IMR-90 (cell line): Measurements from ENCODE around the gene HGFAC. TPM values are rescaled to one million over a fixed set of nuclear protein-coding genes. Genes with fewer than 3 reads are reported as not detected.

Experiments
- ATAC-seq: fragments of 200-7000 bp; cut with Tn5 transposase; 2 replicates; pipeline ENCODE4 v1.9.1; 2020; ENCODE audit warnings: low read depth, mild to moderate bottlenecking, moderate library complexity
- BruUV-seq: library from RNA; stranded (reverse); fragments of 400-500 nt; replicated peaks from 2 replicates; lab custom pipeline; 2021; lab: Mats Ljungman, UMichigan
- CTCF ChIA-PET: fragments of 300-600 bp; formaldehyde crosslinking; extraction: SDS; loops from one replicate; lab custom pipeline; 2021; ENCODE audit warnings: antibody characterized with exemption; lab: Yijun Ruan, JAX
- POLR2A ChIA-PET: fragments of 300-600 bp; sonication (Branson Sonifier 250); formaldehyde crosslinking; loops from one replicate; lab custom pipeline; 2022; ENCODE audit warnings: antibody characterized with exemption; ENCODE audit not compliant: unreplicated experiment; lab: Charles Lee
- DNase-seq: peaks from one replicate; pipeline ENCODE4 v3.0.0; 2013
- H2AFZ ChIP-seq: replicated peaks from 2 replicates; pipeline ENCODE3; 2013; ENCODE audit warnings: low read length, mild to moderate bottlenecking; ENCODE audit not compliant: poor library complexity
- H2AK5ac ChIP-seq: 2 replicates; pipeline ENCODE4 v1.6.1; 2013; ENCODE audit warnings: low read depth, low read length, inconsistent platforms
- H2AK9ac ChIP-seq: replicated peaks from 2 replicates; pipeline ENCODE3; 2013; ENCODE audit warnings: mild to moderate bottlenecking, low read depth, low read length, moderate library complexity; ENCODE audit not compliant: poor library complexity
- H2BK120ac ChIP-seq: 2 replicates; pipeline ENCODE4 v1.6.1; 2013; ENCODE audit warnings: low read depth, low read length, inconsistent platforms
- H2BK15ac ChIP-seq: 3 replicates; pipeline ENCODE4 v1.6.1; 2013; ENCODE audit warnings: low read depth, low read length, inconsistent platforms
- H2BK20ac ChIP-seq: 2 replicates; pipeline ENCODE4 v1.6.1; 2013; ENCODE audit warnings: low read depth, mild to moderate bottlenecking, inconsistent platforms, low read length, moderate library complexity
- H2BK5ac ChIP-seq: 2 replicates; pipeline ENCODE4 v1.6.1; 2013; ENCODE audit warnings: mild to moderate bottlenecking, low read depth, low read length, inconsistent platforms; ENCODE audit not compliant: poor library complexity, severe bottlenecking
- H3K14ac ChIP-seq: replicated peaks from 2 replicates; pipeline ENCODE4 v1.6.1; 2013; ENCODE audit warnings: low read depth, low read length, inconsistent platforms
- H3K18ac ChIP-seq: 2 replicates; pipeline ENCODE4 v1.6.1; 2013; ENCODE audit warnings: low read depth, low read length, control low read depth
- H3K23ac ChIP-seq: 2 replicates; pipeline ENCODE4 v1.6.1; 2013; ENCODE audit warnings: low read depth, low read length, inconsistent platforms
- H3K27ac ChIP-seq: 2 replicates; pipeline ENCODE4 v1.5.1; 2013; ENCODE audit warnings: mild to moderate bottlenecking, control low read depth, low read length; ENCODE audit not compliant: insufficient read depth
- H3K27me3 ChIP-seq: 2 replicates; pipeline ENCODE4 v1.6.1; 2013; ENCODE audit warnings: low read length; ENCODE audit not compliant: control insufficient read depth, insufficient read depth
- H3K36me3 ChIP-seq: 2 replicates; pipeline ENCODE4 v1.6.1; 2013; ENCODE audit warnings: low read length, mixed read lengths; ENCODE audit not compliant: control insufficient read depth, insufficient read depth
- H3K4ac ChIP-seq: 2 replicates; pipeline ENCODE4 v1.6.1; 2013; ENCODE audit warnings: low read depth, low read length, inconsistent platforms
- H3K4me1 ChIP-seq: 2 replicates; pipeline ENCODE4 v1.6.1; 2013; ENCODE audit warnings: low read length, mixed read lengths; ENCODE audit not compliant: control insufficient read depth, insufficient read depth
- H3K4me2 ChIP-seq: 2 replicates; pipeline ENCODE4 v1.6.1; 2013; ENCODE audit warnings: low read depth, mild to moderate bottlenecking, control low read depth, low read length, moderate library complexity
- H3K4me3 ChIP-seq: 2 replicates; pipeline ENCODE4 v1.5.1; 2013; ENCODE audit warnings: low read depth, mild to moderate bottlenecking, control low read depth, low read length, moderate library complexity; ENCODE audit not compliant: insufficient read depth
- H3K56ac ChIP-seq: 2 replicates; pipeline ENCODE4 v1.6.1; 2013; ENCODE audit warnings: low read length, inconsistent platforms; ENCODE audit not compliant: insufficient read depth; ENCODE audit errors: extremely low read depth
- H3K79me1 ChIP-seq, 2 experiments: 2 replicates each; pipeline ENCODE4 v1.6.1; 2013; ENCODE audit warnings: low read length in 2 of 2, inconsistent platforms in 1 of 2, low read depth in 1 of 2
- H3K9ac ChIP-seq: 2 replicates; pipeline ENCODE4 v1.6.1; 2013; ENCODE audit warnings: low read depth, low read length, control low read depth
- H3K9me1 ChIP-seq: 2 replicates; pipeline ENCODE4 v1.6.1; 2013; ENCODE audit warnings: low read length, inconsistent platforms; ENCODE audit not compliant: insufficient read depth
- H3K9me3 ChIP-seq: 2 replicates; pipeline ENCODE4 v1.6.1; 2013; ENCODE audit warnings: low read length; ENCODE audit not compliant: control insufficient read depth, insufficient read depth
- H4K20me1 ChIP-seq: 2 replicates; pipeline ENCODE4 v1.6.1; 2013; ENCODE audit warnings: low read length, inconsistent platforms; ENCODE audit not compliant: insufficient read depth
- H4K5ac ChIP-seq: 2 replicates; pipeline ENCODE4 v1.6.1; 2013; ENCODE audit warnings: mild to moderate bottlenecking, low read depth, low read length, control low read depth
- H4K8ac ChIP-seq, 2 experiments: 2 replicates each; pipeline ENCODE4 v1.6.1; 2013; ENCODE audit warnings: low read depth in 2 of 2, low read length in 2 of 2, control low read depth in 1 of 2, inconsistent platforms in 1 of 2
- H4K91ac ChIP-seq: 2 replicates; pipeline ENCODE4 v1.6.1; 2013; ENCODE audit warnings: low read depth, low read length, inconsistent platforms; ENCODE audit not compliant: insufficient read depth
- BHLHE40 ChIP-seq: fragments of 150-350 bp; IDR thresholded peaks from 2 replicates; pipeline ENCODE4 v1.6.1; 2016; ENCODE audit warnings: mild to moderate bottlenecking, low read depth, low read length
- ELK1 ChIP-seq: fragments of 150-350 bp; IDR thresholded peaks from 2 replicates; pipeline ENCODE4 v1.6.1; 2016; ENCODE audit warnings: low read depth, mild to moderate bottlenecking, low read length, moderate library complexity, borderline replicate concordance
- FOS ChIP-seq: fragments of 150-350 bp; IDR thresholded peaks from 2 replicates; pipeline ENCODE4 v1.6.1; 2016; ENCODE audit warnings: low read depth, low read length
- MAFK ChIP-seq: IDR thresholded peaks from 2 replicates; pipeline ENCODE4 v1.6.1; 2012; ENCODE audit warnings: low read depth, low read length, improper control_type of control experiment
- MAZ ChIP-seq: IDR thresholded peaks from 2 replicates; pipeline ENCODE4 v1.6.1; 2012; ENCODE audit warnings: low read depth, mild to moderate bottlenecking, low read length, improper control_type of control experiment, moderate library complexity, borderline replicate concordance
- SMC3 ChIP-seq: fragments of 150-350 bp; IDR thresholded peaks from 2 replicates; pipeline ENCODE4 v1.6.1; 2016; ENCODE audit warnings: low read depth, mild to moderate bottlenecking, antibody characterized with exemption, low read length, moderate library complexity
- WGBS, 2 experiments: methylation state at CpG; one replicate each; pipeline versions ENCODE4 v1.1.5 to v1.1.7; 2013; ENCODE audit warnings: missing lambda C conversion rate in 2 of 2; ENCODE audit not compliant: insufficient read length in 1 of 2; ENCODE audit errors: extremely low coverage in 2 of 2; 5-methylcytosine and 5-hydroxymethylcytosine counted together
- dilution Hi-C: fragments of 300-500 bp; cut with HindIII; formaldehyde crosslinking; loops from one replicate; pipeline ENCODE4 v1.14.3; 2018; ENCODE audit warnings: low sequenced_read_pairs; ENCODE audit not compliant: unreplicated experiment
- in situ Hi-C: fragments of 300-500 bp; cut with MboI; formaldehyde crosslinking; loops from 3 replicates; pipeline ENCODE4 v1.14.3; 2019; ENCODE audit warnings: low sequenced_read_pairs, inconsistent platforms, mixed read lengths
- intact Hi-C: fragments of 100-400 bp; cut with micrococcal nuclease; formaldehyde crosslinking; loops from 2 replicates; pipeline ENCODE4 v1.10.0; 2022
- polyA plus RNA-seq, 3 experiments: library from polyadenylated mRNA; depleted of rRNA; stranded (reverse); fragments of >200 nt; gene quantifications; 2 replicates each; pipeline ENCODE4 v1.2.3, GENCODE V29; 2012; ENCODE audit warnings: low replicate concordance in 1 of 3
- total RNA-seq: library from RNA; depleted of rRNA; stranded (reverse); fragments of >200 nt; gene quantifications from 2 replicates; pipeline ENCODE4 v1.2.3, GENCODE V29; 2012
- TF ChIP-seq, protein P1 (sequence below): conservative IDR thresholded peaks from 2 replicates; pipeline ENCODE4 v1.5.1; 2012; ENCODE audit warnings: mild to moderate bottlenecking, low read depth, low read length, improper control_type of control experiment

HGFAC gene
- total and polyA plus RNA-seq, 2 of the 4 experiments (the other 2 are of a cell fraction) = 0.05 TPM; not detected in 1

GRCh38 chr4:3482707-3483106, 40.9 kb downstream of the HGFAC start:
- no peak overlapping the region for H4K91ac ChIP-seq
- BruUV-seq = no TSS peak
- intact Hi-C loops = loop anchor here (5.0 kb wide), 2 partner anchors 290 to 375 kb away; no protein-coding TSS in a partner anchor
- no peak overlapping the region for H2BK5ac ChIP-seq
- DNase-seq = no peak
- in situ Hi-C loops = no loop called here
- no peak overlapping the region for H3K4me2 ChIP-seq
- dilution Hi-C loops = no loop called here
- no peak overlapping the region for H2BK20ac ChIP-seq
- TF ChIP-seq FOS = no peak
- TF ChIP-seq ELK1 = no peak
- TF ChIP-seq MAFK = no peak
- TF ChIP-seq, protein P1, sequence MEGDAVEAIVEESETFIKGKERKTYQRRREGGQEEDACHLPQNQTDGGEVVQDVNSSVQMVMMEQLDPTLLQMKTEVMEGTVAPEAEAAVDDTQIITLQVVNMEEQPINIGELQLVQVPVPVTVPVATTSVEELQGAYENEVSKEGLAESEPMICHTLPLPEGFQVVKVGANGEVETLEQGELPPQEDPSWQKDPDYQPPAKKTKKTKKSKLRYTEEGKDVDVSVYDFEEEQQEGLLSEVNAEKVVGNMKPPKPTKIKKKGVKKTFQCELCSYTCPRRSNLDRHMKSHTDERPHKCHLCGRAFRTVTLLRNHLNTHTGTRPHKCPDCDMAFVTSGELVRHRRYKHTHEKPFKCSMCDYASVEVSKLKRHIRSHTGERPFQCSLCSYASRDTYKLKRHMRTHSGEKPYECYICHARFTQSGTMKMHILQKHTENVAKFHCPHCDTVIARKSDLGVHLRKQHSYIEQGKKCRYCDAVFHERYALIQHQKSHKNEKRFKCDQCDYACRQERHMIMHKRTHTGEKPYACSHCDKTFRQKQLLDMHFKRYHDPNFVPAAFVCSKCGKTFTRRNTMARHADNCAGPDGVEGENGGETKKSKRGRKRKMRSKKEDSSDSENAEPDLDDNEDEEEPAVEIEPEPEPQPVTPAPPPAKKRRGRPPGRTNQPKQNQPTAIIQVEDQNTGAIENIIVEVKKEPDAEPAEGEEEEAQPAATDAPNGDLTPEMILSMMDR = no peak
- no peak for TF ChIP-seq MAZ
- TF ChIP-seq BHLHE40 = no peak
- no peak for TF ChIP-seq SMC3
- no peak overlapping the region for H3K23ac ChIP-seq
- POLR2A ChIA-PET = no interaction called here
- no peaks in the 10 kb centered on the region for H3K79me1 ChIP-seq
- WGBS, 2 experiments = 60% methylated on average over 1 of the region's 12 CpGs; no CpG with 5 or more reads in 1 of the 2 experiments
- H4K8ac ChIP-seq = no peak overlapping the region
- peaks cover 55% of the 10 kb centered on the region for H3K27me3 ChIP-seq
- no peak overlapping the region for H3K4ac ChIP-seq
- no peak overlapping the region for H3K14ac ChIP-seq
- H2AK9ac ChIP-seq = no peak overlapping the region
- H3K56ac ChIP-seq = no peak overlapping the region
- ATAC-seq = no peak
- no peak overlapping the region for H2AK5ac ChIP-seq
- no peak overlapping the region for H2BK120ac ChIP-seq
- H3K36me3 ChIP-seq = no peaks in the 10 kb centered on the region
- H3K4me3 ChIP-seq = no peak overlapping the region
- H4K5ac ChIP-seq = no peak overlapping the region
- H3K9me1 ChIP-seq = no peaks in the 10 kb centered on the region
- no peak overlapping the region for H3K18ac ChIP-seq
- H4K20me1 ChIP-seq = no peaks in the 10 kb centered on the region
- no peak overlapping the region for H3K9ac ChIP-seq
- no peak overlapping the region for H3K27ac ChIP-seq
- H3K4me1 ChIP-seq = no peaks in the 10 kb centered on the region
- H2BK15ac ChIP-seq = no peak overlapping the region
- H3K9me3 ChIP-seq = no peaks in the 10 kb centered on the region
- no peak overlapping the region for H2AFZ ChIP-seq
- CTCF ChIA-PET = no interaction called here
